ENCODE results near the gene MAN1A2. TPM values are rescaled to one million over a fixed set of nuclear protein-coding genes. Genes with fewer than 3 reads are reported as not detected.

The MAN1A2 gene
- total RNA-seq, 1 experiment from 2014 or later: 38.1 TPM

DNA sequence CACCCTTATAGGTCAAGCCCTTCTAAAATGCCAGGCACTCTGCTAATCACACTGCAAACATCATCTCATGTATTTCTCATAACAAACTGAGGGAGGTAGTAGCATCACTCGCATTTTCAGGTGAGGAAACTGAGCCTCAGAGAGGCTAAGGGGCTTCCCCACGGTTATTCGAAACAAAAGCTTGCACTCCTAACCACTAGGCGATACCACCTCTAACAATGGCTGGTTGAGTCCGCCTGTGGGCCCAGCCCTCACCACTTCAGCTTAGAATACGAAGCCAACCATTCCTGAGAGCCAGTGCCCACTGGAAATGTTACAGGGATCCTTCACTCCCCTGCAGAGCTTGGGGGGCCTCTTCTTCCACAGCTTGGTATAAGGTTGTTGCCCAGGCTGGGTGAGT is 173.3 kb downstream of the MAN1A2 start:
- no peak overlapping the region for H3K4me3 ChIP-seq (replicated peaks in 1 of 2; ENCODE audit: low read depth in 1 of 2, low read length in 2 of 2)
- ATAC-seq: no peak
- H3K9ac ChIP-seq (ENCODE audit: low read length): no peak overlapping the region
- H3K9me2 ChIP-seq (ENCODE audit: insufficient read depth): no peaks in the 10 kb centered on the region
- H3K27me3 ChIP-seq (ENCODE audit: insufficient read depth, low read length): no peaks in the 10 kb centered on the region
- CTCF ChIA-PET: no interaction called here
- intact Hi-C loops (cut with micrococcal nuclease): no loop called here
- no peaks in the 10 kb centered on the region for H4K20me1 ChIP-seq (ENCODE audit: insufficient read depth)
- no peak overlapping the region for H3K27ac ChIP-seq (ENCODE audit: low read depth, low read length)
- RAD21 ChIA-PET (ENCODE audit: low non-redundant PET in 1 of 2, low total read pairs in 2 of 2, uncharacterized antibody in 2 of 2, unreplicated experiment in 2 of 2): no interaction called here
- H3K79me2 ChIP-seq (ENCODE audit: insufficient read depth, low read length): no peaks in the 10 kb centered on the region
- POLR2A ChIA-PET: no interaction called here
- TF ChIP-seq ZNF274 (IDR thresholded peaks at IDR 0.05; ENCODE audit: low read depth, low read length): no peak
- TF ChIP-seq, protein P1, sequence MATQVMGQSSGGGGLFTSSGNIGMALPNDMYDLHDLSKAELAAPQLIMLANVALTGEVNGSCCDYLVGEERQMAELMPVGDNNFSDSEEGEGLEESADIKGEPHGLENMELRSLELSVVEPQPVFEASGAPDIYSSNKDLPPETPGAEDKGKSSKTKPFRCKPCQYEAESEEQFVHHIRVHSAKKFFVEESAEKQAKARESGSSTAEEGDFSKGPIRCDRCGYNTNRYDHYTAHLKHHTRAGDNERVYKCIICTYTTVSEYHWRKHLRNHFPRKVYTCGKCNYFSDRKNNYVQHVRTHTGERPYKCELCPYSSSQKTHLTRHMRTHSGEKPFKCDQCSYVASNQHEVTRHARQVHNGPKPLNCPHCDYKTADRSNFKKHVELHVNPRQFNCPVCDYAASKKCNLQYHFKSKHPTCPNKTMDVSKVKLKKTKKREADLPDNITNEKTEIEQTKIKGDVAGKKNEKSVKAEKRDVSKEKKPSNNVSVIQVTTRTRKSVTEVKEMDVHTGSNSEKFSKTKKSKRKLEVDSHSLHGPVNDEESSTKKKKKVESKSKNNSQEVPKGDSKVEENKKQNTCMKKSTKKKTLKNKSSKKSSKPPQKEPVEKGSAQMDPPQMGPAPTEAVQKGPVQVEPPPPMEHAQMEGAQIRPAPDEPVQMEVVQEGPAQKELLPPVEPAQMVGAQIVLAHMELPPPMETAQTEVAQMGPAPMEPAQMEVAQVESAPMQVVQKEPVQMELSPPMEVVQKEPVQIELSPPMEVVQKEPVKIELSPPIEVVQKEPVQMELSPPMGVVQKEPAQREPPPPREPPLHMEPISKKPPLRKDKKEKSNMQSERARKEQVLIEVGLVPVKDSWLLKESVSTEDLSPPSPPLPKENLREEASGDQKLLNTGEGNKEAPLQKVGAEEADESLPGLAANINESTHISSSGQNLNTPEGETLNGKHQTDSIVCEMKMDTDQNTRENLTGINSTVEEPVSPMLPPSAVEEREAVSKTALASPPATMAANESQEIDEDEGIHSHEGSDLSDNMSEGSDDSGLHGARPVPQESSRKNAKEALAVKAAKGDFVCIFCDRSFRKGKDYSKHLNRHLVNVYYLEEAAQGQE (IDR thresholded peaks at IDR 0.05; ENCODE audit: low read depth): no peak
- no peak for TF ChIP-seq CEBPB (IDR thresholded peaks at IDR 0.05; ENCODE audit: low read depth)
- TF ChIP-seq RAD21 (IDR thresholded peaks at IDR 0.05; ENCODE audit: low read depth): no peak
- TF ChIP-seq TCF7L2 (IDR thresholded peaks at IDR 0.05; ENCODE audit: borderline replicate concordance, extremely low read depth, insufficient read depth, insufficient read length): no peak
- no peak for TF ChIP-seq POLR2A (IDR thresholded peaks at IDR 0.05; ENCODE audit: borderline replicate concordance, extremely low read depth, insufficient read depth, insufficient read length)
- TF ChIP-seq ELF1 (IDR thresholded peaks at IDR 0.05; ENCODE audit: borderline replicate concordance, low read depth): no peak
- TF ChIP-seq, protein P2, sequence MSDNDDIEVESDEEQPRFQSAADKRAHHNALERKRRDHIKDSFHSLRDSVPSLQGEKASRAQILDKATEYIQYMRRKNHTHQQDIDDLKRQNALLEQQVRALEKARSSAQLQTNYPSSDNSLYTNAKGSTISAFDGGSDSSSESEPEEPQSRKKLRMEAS (IDR thresholded peaks at IDR 0.05): no peak
- no peak overlapping the region for H3K4me2 ChIP-seq (ENCODE audit: low read length)
- peaks cover 2 to 4% of the 10 kb centered on the region in 2 experiments; a peak in 1 of 4 replicates for H3K4me1 ChIP-seq (ENCODE audit: control insufficient read depth in 1 of 2, insufficient read depth in 2 of 2, low read length in 2 of 2)
- BruUV-seq (replicated peaks): no TSS peak
- H3K36me3 ChIP-seq (ENCODE audit: control insufficient read depth in 1 of 2, insufficient read depth in 2 of 2, low read length in 2 of 2): no peaks in the 10 kb centered on the region
- H3K9me3 ChIP-seq (ENCODE audit: control insufficient read depth in 1 of 2, insufficient read depth in 1 of 2, low read depth in 1 of 2, low read length in 2 of 2): no peaks in the 10 kb centered on the region
- no peak overlapping the region for H2AFZ ChIP-seq (ENCODE audit: low read depth, low read length, poor library complexity, severe bottlenecking)
- no peak for DNase-seq (ENCODE audit: low read depth, low spot score)

Data from HCT116 (cell line).